HUDEP-2 (cell line): ENCODE results near the gene AQP9.

Source experiments
- DNase-seq, 76 experiments: peaks; one replicate each; lab custom pipeline; 2025; ENCODE audit not compliant: unreplicated experiment in 76 of 76; lab: John Stamatoyannopoulos, UW

The AQP9 gene

GRCh38 chr15:58139276-58139988, 1.3 kb downstream of the AQP9 start:
- DNase-seq = no peak

GRCh38 chr15:58139989-58140522, 1.9 kb downstream of the AQP9 start:
- DNase-seq = no peak

GRCh38 chr15:58141894-58142293, 3.7 kb downstream of the AQP9 start:
- DNase-seq = no peak

DNA sequence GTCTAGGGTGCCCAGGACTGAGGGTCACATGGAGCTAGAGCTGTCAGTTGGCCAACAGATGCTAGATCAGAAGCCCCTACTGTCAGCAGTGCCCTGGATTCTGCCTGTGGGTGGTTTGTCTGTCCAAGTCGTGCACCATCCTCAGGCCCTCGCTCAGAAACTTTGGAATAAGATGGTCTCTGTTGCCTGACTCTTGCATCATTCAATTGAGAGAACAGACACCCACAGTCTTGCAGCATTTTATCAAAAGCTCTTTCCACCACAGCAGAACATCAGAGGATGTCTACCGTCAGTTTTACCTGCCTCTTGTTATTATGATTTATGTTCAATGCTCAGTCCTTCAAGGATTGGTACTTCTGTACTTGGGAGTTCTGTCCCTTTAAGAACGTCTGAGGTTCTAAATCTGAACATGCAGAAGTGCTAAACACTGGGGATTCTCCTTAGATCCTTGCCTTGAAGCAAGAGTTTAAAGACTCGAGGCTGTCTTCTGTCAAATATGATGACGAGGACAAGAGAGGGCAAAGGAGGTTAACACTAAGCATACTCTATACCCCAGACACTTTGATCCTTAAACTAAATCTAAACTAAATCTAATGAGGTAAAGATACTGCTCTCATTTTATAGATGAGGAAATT, 4.8 kb downstream of the AQP9 start:
- no peak for DNase-seq

DNA sequence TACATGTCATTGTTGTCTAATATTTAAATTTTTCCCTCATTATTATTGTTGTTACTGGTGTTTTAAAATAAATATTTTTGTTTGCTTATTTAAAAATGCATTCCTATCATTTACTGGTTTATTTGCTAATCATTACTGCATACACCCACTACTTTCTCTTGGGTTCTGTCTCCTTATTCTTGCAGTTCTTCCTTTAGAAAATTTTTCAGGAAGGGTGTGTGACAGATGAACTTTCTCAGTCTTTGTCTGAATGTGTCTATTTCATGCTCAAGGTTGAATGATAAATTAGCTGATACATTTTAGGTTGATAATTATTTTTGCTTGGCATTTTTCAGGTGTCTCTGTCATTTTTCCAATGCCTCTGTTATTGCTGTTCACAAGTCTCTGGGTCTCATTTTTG, 7.4 kb downstream of the AQP9 start:
- no peak for DNase-seq

- DNase-seq = no peak
These were observed 8.0 kb downstream of the AQP9 start for GRCh38 chr15:58146211-58146610.

DNA sequence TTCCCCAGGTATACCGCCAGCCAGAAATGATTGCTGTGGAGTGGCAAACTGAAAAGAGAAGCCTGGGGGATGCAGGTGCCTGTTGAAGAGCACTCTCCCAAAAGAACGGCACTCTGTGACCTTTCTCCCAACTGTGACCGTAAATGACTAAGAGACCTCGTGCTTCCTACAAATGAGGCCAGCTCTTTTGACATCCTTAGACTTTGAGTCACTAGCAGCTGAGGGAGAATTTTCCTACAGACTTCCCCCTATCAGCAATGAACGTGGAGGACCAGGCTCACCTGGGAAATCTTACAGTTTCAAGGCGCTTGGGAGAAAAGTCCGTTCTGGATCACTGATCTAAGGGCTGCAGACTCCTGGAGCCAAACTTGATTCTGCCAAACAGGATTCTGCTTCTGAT, 8.6 kb downstream of the AQP9 start:
- DNase-seq = no peak

DNA sequence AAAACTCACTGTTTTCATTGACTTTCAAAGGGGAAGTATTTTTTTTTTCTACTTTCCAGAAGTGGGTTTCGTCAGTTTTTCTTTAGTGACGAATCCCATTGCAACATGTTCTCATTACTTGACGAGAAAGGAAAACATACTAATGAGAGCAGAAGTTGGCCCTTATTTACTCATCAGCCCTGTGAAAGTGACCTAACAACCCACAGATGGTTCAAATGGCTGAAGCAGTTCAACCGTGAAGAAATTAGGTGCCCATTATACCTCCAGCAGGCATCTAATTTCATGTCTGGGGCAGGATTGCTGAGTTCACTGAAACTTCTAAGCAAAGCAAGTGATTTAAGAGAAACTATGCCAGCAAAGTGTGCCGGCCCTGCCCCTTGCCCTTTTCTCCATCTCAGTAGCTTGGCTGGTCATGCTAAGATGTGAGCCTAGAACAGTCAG, 9.0 kb downstream of the AQP9 start:
- DNase-seq = no peak

DNA sequence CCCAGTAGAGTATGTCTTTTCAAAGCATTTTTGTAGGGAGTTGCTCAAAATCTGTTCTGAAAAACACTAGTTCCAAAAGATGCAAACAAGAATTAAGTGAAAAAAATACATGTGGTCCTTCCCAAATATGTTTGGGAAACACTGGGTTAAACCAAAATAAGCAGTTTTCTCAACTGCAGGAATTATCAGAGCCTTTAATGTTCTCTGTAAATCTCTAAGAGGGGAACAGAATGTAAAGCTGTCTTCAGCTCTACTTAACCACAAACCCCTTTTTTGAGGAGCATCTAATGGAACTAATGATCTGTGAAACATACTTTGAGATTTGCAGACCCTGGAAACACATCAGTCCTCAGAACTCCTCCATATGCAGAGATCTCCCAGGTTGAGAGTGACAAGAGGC, 9.9 kb downstream of the AQP9 start:
- no peak for DNase-seq

GRCh38 chr15:58148633-58149445, 10.7 kb downstream of the AQP9 start:
- no peak for DNase-seq

DNA sequence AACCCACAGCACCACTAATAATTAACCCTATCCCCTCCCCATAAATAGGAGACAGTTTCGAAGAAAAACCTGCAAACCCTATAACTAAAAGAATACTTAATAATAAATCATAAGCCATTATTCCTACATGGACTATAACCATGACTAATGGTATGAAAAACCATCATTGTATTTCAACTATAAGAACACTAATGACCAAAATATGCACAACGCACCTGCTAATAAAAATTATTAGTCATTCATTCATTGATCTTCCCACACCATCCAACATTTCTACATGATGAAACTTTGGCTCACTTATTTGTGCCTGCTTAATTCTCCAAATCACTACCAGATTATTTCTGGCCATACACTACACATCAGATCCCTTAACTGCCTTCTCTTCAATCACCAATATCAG, 16.6 kb downstream of the AQP9 start:
- peak in 1 of 76 experiments; percentile 62 for DNase-seq

GRCh38 chr15:58159827-58160386, 21.7 kb downstream of the AQP9 start:
- DNase-seq = no peak

DNA sequence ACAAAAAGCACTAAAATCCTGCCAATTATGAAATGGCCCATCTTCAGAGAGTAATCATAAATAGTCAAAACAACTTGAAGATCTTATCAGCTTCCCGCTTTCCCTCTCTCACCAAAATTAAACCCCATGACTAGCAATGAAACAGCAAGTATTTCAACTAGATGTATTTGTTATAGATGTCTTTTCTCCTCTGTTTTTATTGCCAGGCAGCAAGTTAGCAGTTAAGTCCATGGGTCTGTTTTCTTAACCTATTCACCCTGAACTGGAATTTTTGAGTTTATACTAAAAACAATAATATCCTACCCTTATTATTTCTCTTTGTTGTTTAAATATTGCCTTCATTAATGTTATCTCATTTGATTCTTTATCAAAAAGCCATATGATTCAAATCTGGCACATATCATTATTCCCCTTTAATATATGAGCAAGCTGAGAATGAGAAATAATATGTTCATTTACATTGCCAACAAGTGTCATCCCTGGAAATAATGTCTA, 23.3 kb downstream of the AQP9 start:
- DNase-seq = no peak

DNA sequence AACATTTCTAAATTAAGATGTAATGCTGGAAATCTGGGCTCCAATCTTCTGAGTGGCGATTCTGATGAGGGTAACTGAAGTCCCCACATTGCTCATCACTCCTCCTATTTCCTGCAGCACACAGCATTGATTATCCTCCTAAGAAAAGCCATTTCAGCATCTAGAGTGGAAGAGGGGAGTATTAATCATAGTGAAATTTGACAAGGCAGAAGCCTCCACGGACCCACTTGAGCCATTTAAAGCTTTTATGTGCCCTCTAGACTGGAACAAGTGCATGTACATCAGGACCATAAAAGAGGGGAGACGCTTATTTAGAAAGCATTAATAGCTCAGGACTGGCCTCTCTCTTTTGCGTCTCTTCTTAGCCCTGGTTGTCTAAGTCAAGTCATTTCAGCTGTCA, 25.8 kb downstream of the AQP9 start:
- no peak for DNase-seq

DNA sequence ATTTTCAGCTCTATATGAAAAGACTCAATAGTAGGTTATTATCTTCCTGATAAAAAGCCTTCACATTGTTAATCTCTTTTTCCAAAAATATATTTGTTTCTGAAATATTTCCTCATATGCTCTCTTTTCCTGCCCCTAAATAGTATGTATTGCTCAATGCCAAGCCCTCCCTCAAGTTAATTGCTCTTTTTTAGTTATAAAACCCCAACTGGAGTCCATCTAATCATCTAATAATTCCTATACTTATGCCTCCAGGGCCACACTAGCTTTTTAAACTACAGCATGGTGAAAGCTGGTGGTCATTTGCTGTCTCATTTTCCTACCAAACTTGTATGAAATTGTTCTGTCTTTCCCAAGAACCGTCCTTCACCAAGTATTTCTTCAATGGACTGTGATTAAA, 26.7 kb downstream of the AQP9 start:
- no peak for DNase-seq

GRCh38 chr15:58165661-58166060, 27.5 kb downstream of the AQP9 start:
- peak in 37 of 76 experiments; percentile 1 to 54 (median 16) for DNase-seq

DNA sequence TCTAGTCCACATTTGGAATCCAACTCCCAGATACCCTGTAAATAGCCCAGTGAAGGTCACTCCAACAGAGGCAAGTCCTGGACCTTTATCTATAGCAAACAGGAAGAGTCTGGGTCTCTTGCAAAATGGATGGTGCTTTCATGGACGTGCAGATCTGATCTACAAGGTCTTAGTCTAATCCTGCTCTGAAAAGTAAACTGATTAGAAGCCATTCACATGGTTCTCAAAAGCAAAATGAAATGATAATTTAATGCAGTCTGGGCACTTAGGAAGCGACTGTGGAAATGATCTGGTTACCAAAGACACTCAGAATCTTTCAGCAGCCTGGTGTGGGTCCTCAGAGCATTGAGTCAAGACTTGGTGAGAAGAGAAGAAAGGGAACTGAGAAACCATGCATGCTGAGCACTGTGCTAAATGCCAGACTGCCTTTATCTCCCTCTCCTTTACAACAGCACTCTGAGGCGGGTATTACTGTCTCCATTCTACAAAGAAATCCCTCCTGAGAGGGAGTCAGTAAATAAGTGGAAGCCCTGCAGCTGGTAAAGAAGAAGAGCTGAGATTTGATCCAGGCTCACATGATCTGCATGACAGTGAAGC, 29.0 kb downstream of the AQP9 start:
- DNase-seq = no peak

DNA sequence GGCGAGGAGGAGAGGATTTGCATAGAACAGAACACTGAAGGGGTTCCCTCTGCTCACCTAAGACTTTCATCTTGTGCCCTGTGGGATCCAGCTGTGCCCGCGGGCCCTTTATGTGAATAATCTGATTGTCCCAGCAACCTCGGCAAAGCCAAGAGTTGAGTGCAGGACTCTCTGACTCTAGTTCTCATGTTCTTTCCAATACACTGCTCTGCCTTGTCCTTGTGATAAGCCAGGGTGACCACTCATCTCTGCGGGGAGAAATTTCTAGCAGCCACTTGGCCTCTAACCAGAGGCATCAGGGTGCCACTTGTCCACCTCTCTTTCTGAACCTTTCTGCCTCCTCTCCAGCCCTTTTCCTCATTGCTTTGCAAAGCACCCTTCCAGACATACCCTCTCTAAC, 31.8 kb downstream of the AQP9 start:
- no peak for DNase-seq

GRCh38 chr15:58171476-58172061, 33.4 kb downstream of the AQP9 start:
- no peak for DNase-seq

- no peak for DNase-seq
These were observed 36.5 kb downstream of the AQP9 start for GRCh38 chr15:58174709-58175108.
